NOMO-1 treated with dmso at 0.1 percent for 144 hours (cell line): Measurements from ENCODE around the gene PIBF1.
"Not testable (repeated sequence)": the region's sequence is repeated elsewhere in the genome, so short reads cannot be mapped to it uniquely, and the experiment has no call there.

ENCODE experiments used
- DNase-seq: peaks from one replicate; lab custom pipeline; 2025; ENCODE audit not compliant: unreplicated experiment; lab: John Stamatoyannopoulos, UW

The PIBF1 gene

DNA sequence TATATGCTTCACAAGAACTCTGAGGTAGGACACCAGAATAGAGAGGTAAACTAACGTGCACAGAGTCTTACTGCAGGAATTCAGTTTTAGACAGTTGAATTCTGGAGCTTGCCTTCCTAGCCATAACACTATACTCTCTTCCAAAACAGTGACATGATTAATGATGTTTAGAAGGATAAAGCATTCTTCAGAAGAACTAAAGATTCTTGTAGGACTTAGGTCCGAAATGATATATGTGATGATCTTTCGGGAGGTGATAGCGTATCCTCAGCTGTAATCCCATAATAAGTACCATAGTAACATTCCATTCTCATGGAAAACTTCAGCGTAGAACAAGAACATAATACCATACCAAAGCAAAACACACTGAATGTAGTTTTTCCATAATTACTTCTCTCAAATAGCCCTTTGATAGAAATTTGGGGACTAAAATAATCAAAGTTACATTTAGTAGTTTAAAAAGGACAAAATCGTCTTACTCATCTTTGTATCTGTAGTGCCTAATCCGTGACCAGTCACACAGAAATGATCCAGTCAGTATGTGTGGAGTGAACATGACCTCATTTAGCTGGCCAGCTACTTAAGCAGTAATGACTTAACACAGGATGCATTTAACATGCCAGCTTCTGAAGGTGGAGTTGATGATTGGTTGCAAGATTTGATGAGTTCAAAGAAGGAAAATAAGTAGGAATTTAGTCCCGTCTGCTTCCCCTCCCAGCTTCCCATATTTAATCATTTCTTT, 38.4 kb downstream of the PIBF1 start:
- DNase-seq = no peak

DNA sequence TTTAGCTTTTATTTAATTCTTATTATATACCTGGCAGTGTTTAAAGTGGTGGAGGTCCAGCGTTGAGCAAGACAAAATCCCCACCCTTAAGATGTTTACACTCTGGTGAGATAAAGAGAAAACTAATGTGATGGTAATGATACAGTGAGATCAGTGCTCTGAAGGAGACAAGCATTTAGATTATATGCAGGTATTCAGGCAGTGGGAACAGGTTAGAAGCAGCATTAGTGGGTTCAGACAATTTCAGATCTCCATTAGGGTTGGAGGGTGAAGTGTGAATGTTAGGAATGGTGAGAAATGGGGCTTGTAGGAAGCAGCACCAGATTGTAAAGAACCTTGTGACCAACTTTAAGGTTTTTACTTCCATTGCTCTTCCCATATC, 39.0 kb downstream of the PIBF1 start:
- no peak for DNase-seq

GRCh38 chr13:72823081-72823480, 41.1 kb downstream of the PIBF1 start:
- no peak for DNase-seq

GRCh38 chr13:72823724-72824123, 41.8 kb downstream of the PIBF1 start:
- no peak for DNase-seq

DNA sequence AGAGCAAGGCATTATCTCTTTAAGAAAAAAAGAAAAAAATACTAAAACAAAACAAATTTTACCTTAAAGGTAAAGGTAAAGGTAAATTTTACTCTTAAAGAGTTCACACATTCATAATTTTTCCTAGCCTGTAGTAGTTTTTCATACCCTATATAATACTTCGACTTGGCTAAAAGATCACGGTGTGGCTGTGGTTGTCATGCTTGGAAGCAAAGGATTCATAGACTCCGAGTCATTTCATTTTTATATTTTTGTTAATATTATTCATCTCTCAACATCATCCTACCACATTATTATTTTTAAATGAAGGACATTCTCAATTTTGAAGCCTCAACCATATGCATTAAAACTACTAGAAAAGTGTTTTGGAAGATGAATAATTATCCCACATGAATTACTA, 52.7 kb downstream of the PIBF1 start:
- no peak for DNase-seq

DNA sequence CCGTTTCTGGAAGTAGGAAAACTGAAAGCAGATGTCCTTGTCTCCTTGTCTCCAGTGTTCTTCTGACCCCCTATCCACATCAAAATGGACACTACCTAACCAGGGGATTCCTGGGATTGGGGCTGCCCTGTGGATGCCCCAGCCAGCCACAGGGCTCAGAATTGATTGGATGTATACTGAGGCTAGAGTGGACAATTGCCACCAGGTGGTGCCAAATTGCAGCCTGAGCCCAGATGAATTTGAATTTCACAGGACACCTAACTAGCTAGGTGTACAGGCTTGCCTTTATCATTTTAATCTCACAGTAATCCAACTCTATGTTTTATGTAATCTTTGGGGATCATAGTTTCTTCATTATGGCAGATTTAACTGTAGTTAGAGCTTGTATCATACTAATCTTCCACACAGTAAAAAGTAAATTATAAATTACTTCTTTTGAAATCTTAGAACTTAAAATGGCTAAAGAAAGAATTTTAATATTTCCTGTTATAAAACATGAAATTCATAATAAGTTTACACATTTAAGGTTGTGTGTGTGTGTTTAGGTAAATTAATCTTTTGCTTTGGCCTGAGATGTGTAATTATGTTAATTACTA, 58.0 kb downstream of the PIBF1 start:
- DNase-seq = no peak

GRCh38 chr13:72842991-72843390, 61.1 kb downstream of the PIBF1 start:
- no peak for DNase-seq

- not testable (repeated sequence) for DNase-seq
These were observed 63.2 kb downstream of the PIBF1 start for GRCh38 chr13:72845148-72845547.

GRCh38 chr13:72849571-72849970, 67.6 kb downstream of the PIBF1 start:
- DNase-seq = no peak

- DNase-seq = no peak
These were observed 69.2 kb downstream of the PIBF1 start for GRCh38 chr13:72850959-72851677.

DNA sequence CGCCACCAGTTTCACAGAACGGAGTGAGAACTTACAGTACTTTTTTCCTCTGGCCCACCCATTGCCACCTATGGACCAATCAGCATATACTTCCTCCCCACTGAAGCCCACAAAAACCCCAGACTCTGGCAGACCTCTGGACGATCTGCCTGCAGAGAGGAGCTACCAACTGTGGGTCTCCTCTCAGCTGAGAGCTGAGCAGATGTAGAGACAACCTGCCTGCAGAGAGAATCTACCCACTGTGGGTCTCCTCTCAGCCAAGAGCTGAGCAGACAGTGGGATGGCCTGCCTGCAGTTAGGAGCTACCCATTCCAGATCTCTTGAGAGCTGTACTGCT, 69.7 kb downstream of the PIBF1 start:
- DNase-seq = no peak

DNA sequence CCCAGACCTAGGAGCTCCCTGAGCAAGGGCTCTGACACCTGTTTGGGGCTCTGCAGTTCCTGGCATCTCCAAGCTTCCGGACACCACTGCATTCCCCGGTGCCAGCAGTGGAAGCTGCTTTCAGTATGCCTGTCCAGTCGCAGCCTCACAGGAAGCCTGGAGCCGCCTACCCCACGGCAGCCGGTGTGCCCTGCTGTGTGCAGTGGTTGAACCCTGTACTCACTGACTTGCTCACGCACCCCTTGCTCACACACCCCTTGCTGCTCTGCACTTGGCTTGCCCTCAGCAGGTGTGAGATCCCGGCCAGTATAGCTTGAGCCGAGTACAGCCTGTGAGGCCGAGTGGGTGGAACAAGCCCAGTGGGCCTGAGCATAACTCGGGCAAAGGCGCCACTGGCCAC, 70.3 kb downstream of the PIBF1 start:
- no peak for DNase-seq

- DNase-seq = no peak
These were observed 71.1 kb downstream of the PIBF1 start for GRCh38 chr13:72853000-72853399.

- DNase-seq = no peak
These were observed 82.4 kb downstream of the PIBF1 start for GRCh38 chr13:72864142-72865011.

- no peak for DNase-seq
These were observed 86.3 kb downstream of the PIBF1 start for GRCh38 chr13:72868229-72868628.

DNA sequence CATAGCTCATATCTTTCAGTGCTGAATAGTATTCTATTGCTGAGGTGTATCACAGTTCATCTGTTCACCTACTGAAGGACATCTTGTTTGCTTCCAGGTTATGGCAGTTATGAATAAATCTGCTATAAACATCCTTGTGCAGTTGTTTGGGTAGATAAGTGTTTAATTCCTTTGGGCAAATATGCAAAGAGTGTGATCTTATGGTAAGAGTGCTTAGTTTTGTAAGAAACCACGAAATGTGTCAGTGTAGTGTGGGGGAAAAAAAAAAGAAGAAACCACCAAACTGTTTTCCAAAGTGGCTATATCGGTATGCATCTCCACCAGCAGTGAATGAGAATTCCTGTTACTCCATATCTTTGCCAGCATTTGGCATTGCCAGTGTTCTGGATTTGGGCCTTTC, 93.3 kb downstream of the PIBF1 start:
- DNase-seq = no peak

GRCh38 chr13:72884101-72884500, 102.2 kb downstream of the PIBF1 start:
- DNase-seq = no peak

DNA sequence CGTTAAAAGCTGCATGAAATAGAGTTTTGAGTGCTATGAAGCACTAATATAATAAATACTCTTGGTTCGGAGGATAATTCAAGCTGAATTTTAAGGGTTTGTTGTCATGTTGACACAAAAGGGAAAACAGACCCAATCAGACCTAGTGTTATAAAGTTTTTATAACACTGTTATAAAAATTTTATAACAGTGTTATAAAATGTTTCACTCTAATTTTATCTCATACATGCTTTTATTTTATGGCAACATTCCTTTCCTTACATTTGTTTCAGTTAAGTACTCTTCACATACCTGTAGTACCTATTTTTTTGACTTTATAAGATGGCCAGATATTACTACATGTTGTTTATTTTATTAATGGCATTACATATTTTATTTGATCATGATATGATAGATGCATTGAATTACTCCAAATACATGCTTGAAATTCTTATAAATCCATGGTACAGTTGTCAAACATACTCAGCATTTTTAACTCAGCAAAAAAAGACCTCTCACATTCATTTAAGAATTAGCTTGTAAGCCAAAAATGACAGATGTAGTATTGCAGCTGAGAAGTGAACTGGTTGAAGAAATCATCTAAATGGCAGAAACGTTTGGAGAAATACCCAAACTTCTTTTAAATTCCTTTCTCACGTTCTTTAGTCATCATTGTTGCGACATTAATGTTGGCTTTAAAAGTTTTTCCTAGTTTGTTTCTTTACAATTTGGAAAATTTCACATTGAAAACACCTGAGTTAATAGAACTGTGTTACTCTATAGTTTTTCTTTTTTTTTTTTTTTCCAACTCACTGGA, 104.5 kb downstream of the PIBF1 start:
- no peak for DNase-seq

GRCh38 chr13:72889495-72889894, 107.6 kb downstream of the PIBF1 start:
- no peak for DNase-seq

GRCh38 chr13:72890546-72890945, 108.6 kb downstream of the PIBF1 start:
- DNase-seq = no peak

DNA sequence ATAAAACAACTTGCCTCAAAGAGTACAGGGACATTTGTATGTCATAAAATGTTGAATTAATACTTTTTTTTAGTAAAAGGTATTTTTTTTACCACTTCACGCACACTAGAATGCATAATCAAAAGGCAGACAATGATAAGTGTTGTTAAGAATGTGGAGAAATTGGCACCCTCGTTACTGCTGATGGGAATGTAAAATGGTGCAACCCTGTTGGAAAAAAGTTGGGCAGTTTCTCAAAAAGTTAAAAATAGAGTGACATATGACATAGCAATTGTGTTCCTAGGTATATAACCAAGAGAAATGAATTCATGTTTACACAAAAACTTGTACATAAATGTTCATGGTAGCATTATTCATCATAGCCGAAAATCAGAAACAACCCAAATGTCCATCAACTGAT, 109.5 kb downstream of the PIBF1 start:
- DNase-seq = no peak
